T-helper 17 cell (primary cell): Measurements from ENCODE around the gene RAD17. TPM values are rescaled to one million over a fixed set of nuclear protein-coding genes. Genes with fewer than 3 reads are reported as not detected.
A peak's percentile ranks its signal among the peaks of the same experiment; 100 is the strongest.
"Not testable (repeated sequence)": the region's sequence is repeated elsewhere in the genome, so short reads cannot be mapped to it uniquely, and the experiment has no call there.

Source experiments
- ATAC-seq: fragments of 150-1000 bp; cut with Tn5 transposase; 2 replicates; pipeline ENCODE4 v1.10.0; 2021; ENCODE audit warnings: mild to moderate bottlenecking, moderate library complexity
- DNase-seq, 3 donors: peaks; one replicate each; pipeline versions ENCODE4 v3.0.0 to v3.0.0-alpha.2; 2020 to 2021
- H3K9me3 ChIP-seq: one replicate; pipeline ENCODE4 v1.7.0; 2013; ENCODE audit warnings: low read length, mild to moderate bottlenecking; ENCODE audit not compliant: control insufficient read depth, poor library complexity, severe bottlenecking
- H3K27ac Mint-ChIP-seq: one replicate; pipeline ENCODE4 v1.8.0; 2022; ENCODE audit warnings: mild to moderate bottlenecking, moderate library complexity, mixed read lengths
- H3K27me3 Mint-ChIP-seq: one replicate; pipeline ENCODE4 v1.8.0; 2022; ENCODE audit warnings: mixed read lengths
- H3K36me3 Mint-ChIP-seq: one replicate; pipeline ENCODE4 v1.8.0; 2022; ENCODE audit warnings: low read depth, mixed read lengths
- H3K4me1 Mint-ChIP-seq: one replicate; pipeline ENCODE4 v1.8.0; 2022; ENCODE audit warnings: mild to moderate bottlenecking, mixed read lengths
- H3K4me3 Mint-ChIP-seq: one replicate; pipeline ENCODE4 v1.8.0; 2022; ENCODE audit warnings: mild to moderate bottlenecking, moderate library complexity, mixed read lengths
- total RNA-seq, 4 donors: library from RNA in 2 of 4; stranded (reverse) in 2 of 4; gene quantifications; one replicate each; pipeline ENCODE4 v1.2.3 and lab custom pipeline; 2022 to 2026

Gene RAD17, protein sequence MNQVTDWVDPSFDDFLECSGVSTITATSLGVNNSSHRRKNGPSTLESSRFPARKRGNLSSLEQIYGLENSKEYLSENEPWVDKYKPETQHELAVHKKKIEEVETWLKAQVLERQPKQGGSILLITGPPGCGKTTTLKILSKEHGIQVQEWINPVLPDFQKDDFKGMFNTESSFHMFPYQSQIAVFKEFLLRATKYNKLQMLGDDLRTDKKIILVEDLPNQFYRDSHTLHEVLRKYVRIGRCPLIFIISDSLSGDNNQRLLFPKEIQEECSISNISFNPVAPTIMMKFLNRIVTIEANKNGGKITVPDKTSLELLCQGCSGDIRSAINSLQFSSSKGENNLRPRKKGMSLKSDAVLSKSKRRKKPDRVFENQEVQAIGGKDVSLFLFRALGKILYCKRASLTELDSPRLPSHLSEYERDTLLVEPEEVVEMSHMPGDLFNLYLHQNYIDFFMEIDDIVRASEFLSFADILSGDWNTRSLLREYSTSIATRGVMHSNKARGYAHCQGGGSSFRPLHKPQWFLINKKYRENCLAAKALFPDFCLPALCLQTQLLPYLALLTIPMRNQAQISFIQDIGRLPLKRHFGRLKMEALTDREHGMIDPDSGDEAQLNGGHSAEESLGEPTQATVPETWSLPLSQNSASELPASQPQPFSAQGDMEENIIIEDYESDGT
- 10 to 100 TPM; 19.9 TPM for total RNA-seq
- total RNA-seq (lab: John Stamatoyannopoulos, UW) = 45.5 to 50.6 reads per million in 2 donors

DNA sequence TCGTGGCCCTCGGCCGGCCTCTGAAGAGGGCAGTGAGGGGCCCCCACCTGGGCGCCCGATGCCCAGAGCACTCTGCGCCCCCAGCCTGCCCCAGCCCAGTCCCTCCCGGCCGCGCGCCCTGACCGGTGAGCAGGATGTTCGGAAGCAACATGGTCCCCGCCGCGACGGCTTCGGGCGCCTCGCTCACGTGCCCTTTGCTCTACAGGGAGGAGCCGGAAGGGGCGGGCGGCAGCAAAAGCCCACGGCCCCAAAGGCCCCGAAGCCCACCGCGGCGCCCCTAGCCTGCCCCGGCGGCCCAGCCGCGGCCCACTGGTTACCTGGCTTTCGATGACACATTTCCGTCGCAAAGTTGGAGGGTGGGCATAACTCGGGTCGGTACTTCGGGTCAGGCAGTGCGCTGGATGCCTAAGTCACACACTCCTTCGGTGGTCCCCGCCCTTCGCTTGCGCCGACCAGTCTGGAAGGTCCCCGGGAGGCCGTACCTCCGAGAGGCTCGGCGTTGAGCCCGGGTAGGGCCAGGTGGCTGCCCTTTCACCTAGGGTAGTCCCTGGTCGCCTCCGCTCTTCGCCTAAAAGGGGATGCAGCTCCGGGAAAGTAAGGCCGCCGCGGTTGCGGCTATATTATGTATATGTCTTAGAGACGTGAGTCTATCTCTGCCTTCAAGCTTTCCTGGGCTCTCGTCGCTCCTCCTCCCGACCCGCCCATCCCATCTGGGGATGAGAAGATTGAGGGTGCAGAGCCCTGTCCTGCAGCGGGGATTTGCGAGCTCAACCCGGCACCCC, at the start of gene RAD17, which contains the start of the genes AK6 and TAF9:
Gene RAD17 (plus strand): TSS at position 479 of the 782 bp plus-strand sequence. CDS start 2,391 bp downstream, outside the sequence.
Gene AK6 (minus strand): TSS at position 181 of the 782 bp plus-strand sequence. CDS start 30 bp downstream, at position 151.
Gene TAF9 (minus strand): TSS at position 181 of the 782 bp plus-strand sequence. CDS start 3,783 bp downstream, outside the sequence.
- DNase-seq (peak; percentile 83 to 86 (median 84)), ATAC-seq (peak; percentile 93)
- no peaks in the 10 kb centered on the region for H3K9me3 ChIP-seq
- H3K27ac Mint-ChIP-seq = peak within 1 kb of the TSS; percentile 95
- peak within 1 kb of the TSS; percentile 95 for H3K4me3 Mint-ChIP-seq
- H3K36me3 Mint-ChIP-seq = peaks cover 4% of the 10 kb centered on the region
- no peaks in the 10 kb centered on the region for H3K27me3 Mint-ChIP-seq
- peaks cover 20% of the 10 kb centered on the region for H3K4me1 Mint-ChIP-seq

DNA sequence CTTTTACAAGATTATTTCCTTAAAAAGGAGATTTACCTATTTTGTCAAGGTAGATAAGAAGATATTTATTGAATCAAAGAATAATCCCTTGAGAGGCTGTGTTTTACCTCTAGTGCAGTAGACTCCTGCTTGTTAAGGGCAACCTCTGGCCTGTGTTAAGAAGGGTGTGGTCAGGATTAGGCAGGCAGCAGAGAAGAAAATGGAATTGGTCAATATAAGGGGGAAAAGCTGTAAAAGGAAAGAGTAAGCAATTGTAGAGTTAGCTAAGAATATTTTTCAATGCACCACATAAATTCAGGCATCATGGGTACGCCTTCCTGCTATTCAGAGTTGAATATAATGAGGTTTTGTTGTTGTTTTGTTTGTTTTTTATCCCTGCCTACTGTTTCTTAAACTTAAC, 43.3 kb upstream of the RAD17 start:
- H3K27me3 Mint-ChIP-seq = no peaks in the 10 kb centered on the region
- H3K27ac Mint-ChIP-seq = no peak overlapping the region
- peaks cover 2% of the 10 kb centered on the region for H3K36me3 Mint-ChIP-seq
- peaks cover 11% of the 10 kb centered on the region for H3K4me1 Mint-ChIP-seq
- no peak for DNase-seq
- H3K4me3 Mint-ChIP-seq = no peak overlapping the region
- H3K9me3 ChIP-seq = no peaks in the 10 kb centered on the region
- no peak for ATAC-seq

DNA sequence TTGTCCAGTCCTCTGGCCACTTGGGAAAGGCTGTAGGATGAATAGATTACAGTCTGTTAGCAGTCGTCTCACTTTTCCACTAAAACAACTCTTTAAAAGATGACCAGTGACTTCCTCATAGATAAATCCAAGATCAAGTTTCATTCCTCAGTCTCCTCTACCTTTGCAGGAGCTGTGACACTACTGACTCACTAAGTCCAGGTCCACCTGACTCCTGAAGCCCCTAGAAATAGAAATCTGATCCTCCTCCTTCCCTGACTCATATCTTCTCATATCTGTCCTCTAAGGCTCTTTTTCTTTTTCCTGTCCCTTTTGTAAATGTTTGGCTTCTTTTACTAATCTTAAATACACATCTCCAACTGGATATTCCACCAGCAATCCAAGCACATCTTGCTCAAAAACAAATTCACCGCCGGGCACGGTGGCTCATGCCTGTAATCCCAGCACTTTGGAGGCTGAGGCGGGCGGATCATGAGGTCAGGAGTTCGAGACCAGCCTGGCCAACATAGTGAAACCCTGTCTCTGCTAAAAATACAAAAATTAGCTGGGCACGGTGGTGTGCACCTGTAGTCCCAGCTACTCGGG, 39.6 kb upstream of the RAD17 start:
- DNase-seq (no peak), ATAC-seq (no peak)
- Mint-ChIP-seq H3K27me3 (no peaks in the 10 kb centered on the region), H3K4me3 (no peak overlapping the region), H3K36me3 (peaks cover 2% of the 10 kb centered on the region), H3K4me1 (peaks cover 21% of the 10 kb centered on the region), H3K27ac (no peak overlapping the region)
- H3K9me3 ChIP-seq = no peaks in the 10 kb centered on the region

DNA sequence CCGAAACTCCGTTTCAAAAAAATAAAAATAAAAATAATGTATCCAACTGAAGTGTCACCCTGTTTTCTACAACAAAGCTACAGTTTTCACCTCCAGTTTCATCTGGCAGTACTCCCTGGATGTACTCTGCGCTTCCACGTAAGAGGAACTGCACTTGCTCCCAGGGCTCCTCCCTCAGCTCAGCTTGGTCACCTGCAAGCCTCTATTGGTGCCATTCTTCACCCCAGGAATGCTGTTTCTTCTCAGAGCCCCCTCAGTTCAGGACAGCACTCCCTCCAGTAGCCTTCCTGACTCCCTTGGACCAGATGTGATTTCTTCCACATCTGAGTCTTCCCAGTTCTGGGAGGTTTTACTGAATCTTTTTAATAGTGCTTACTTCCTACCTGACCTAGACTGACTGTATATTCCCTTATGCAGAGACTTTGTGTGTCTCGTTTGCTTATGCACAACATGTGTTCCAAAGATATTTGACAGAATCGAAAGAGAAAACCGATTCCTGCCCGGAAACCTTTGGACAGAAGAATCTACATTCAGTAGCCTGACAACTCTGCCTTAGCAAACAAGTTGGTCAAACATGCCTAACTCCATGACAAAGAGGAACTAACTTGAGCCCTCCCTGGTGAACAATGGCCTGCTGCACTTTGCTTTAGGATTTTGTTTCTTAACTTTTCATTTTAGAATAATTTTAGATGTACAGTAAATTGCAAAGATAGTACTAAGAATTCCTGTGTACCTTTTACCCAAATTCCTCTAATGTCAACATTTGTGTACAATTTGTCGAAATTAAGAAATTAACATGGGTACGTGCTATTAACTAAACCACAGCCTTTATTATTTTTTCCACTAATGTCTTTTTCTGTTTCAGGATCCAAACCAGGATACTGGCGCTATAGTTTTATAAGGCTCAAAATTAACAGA, 37.8 kb upstream of the RAD17 start:
- H3K27me3 Mint-ChIP-seq = no peaks in the 10 kb centered on the region

DNA sequence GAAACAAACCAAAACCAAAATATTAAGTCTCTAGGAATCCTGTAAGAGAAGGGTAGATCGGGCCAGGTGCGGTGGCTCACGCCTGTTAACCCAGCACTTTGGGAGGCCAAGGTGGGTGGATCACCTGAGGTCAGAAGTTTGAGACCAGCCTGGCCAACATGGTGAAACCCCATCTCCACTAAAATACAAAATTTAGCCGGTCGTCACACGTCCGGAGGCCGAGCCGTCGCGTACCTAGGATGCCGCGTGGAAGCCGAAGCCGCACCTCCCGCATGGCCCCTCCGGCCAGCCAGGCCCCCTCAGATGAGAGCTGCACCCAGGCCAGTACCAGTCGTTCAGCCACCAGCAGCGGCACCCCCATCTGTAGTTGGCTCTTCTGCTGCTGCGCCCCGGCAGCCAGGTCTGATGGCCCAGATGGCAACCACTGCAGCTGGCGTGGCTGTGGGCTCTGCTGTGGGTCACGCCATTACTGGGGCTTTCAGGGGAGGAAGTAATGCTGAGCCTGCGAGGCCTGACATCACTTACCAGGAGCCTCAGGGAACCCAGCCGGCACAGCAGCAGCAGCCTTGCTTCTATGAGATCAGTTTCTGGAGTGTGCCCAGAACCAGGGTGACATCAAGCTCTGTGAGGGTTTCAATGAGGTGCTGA, 35.8 kb upstream of the RAD17 start:
- H3K36me3 Mint-ChIP-seq, H3K27me3 Mint-ChIP-seq, H3K9me3 ChIP-seq, H3K4me3 Mint-ChIP-seq, ATAC-seq, DNase-seq: not testable (repeated sequence)
- Mint-ChIP-seq H3K4me1 (peaks cover 13% of the 10 kb centered on the region), H3K27ac (peak overlapping the region; percentile 62)

More for the DNA sequence above, 37.8 kb upstream of the RAD17 start:
- Mint-ChIP-seq H3K4me3 (peak overlapping the region; percentile 82), H3K4me1 (peaks cover 15% of the 10 kb centered on the region), H3K27ac (peak overlapping the region; percentile 62), H3K36me3 (peaks cover 2% of the 10 kb centered on the region)
- H3K9me3 ChIP-seq = no peaks in the 10 kb centered on the region
- ATAC-seq = no peak
- DNase-seq = no peak

DNA sequence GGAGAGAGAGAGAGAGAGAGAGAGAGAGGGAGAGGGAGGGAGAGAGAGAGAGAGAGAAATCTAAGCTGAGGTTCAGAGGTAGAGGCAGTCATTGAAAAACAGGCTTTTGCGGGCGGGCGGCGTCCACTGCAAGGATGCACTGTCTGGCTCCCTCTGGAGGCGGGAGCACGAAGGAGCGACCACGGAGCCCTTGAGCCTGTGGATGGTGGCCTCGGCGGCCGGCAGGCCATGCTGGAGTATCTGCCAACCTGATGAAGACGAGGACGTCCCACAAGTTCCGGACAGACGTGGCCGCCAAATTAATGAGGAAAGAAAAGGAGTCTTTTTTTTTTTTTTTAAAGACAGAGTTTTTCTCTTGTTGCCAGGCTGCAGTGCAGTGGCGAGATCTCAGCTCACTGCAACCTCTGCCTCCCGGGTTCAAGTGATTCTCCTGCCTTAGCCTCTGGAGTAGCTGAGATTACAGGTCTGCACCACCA, 34.8 kb upstream of the RAD17 start:
- DNase-seq (peak; percentile 52 to 61 (median 53)), ATAC-seq (peak; percentile 79)
- Mint-ChIP-seq H3K4me3 (peak overlapping the region; percentile 60), H3K27me3 (no peaks in the 10 kb centered on the region), H3K4me1 (peaks cover 13% of the 10 kb centered on the region), H3K36me3 (peaks cover 2% of the 10 kb centered on the region), H3K27ac (peak overlapping the region; percentile 81)
- H3K9me3 ChIP-seq = no peaks in the 10 kb centered on the region

DNA sequence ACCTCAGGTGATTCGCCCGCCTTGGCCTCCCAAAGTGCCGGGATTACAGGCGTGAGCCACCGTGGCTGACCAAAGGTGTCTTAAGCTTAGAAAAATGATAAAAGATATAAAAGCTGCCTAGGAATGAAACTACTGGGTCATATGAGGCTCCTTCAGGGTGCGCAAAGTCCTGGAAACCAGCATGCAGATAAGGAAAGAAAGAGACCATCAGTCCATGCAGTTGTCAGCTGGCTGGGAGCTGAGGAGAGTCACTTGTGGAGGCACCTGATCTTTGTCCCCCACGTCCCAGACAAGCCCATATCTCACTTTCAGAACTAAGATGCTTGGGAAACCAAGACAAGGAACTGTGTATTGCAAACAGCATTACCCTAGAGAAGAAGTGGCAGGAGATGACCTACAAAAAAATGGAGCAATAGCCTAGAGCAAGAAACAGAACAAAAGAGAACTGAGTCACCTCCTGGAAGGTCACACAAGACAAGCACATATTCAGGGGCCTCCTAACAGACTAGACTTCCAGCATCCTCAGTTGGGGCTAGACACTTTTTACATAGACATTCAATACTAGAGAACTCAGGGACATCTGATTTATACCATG, 34.2 kb upstream of the RAD17 start:
- Mint-ChIP-seq H3K27ac (no peak overlapping the region), H3K36me3 (no peaks in the 10 kb centered on the region), H3K27me3 (no peaks in the 10 kb centered on the region), H3K4me1 (peaks cover 13% of the 10 kb centered on the region), H3K4me3 (no peak overlapping the region)
- DNase-seq = no peak
- no peak for ATAC-seq
- no peaks in the 10 kb centered on the region for H3K9me3 ChIP-seq

DNA sequence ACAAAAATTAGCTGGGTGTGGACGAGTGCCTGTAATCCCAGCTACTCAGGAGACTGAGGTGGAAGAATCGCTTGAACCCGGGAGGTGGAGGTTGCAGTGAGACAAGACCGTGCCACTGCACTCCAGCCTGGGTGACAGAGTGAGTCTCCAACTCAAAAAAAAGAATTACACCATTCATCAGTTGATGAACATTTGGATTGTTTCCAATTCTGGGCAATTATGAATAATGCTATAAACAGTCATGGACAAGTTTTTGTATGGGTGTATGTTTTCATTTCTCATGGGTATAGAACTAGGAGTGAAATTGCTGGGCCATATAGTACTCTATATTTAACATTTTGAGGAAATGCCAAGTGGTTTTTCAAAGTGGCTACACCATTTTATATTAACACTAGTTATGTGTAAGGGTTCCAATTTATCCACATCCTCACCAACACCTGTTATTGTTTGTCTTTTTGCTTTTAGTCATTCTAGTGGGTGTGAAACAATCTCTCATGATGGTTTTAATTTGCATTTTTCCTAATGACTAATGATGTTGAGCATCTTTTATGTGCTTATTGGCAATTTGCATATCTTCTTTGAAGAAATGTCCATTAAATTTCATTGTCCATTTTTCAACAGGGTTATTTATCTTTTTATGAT, 28.0 kb upstream of the RAD17 start:
- no peak for DNase-seq
- no peaks in the 10 kb centered on the region for H3K9me3 ChIP-seq
- no peak for ATAC-seq
- Mint-ChIP-seq H3K27me3 (no peaks in the 10 kb centered on the region), H3K36me3 (no peaks in the 10 kb centered on the region), H3K27ac (no peak overlapping the region), H3K4me1 (no peaks in the 10 kb centered on the region), H3K4me3 (no peak overlapping the region)

DNA sequence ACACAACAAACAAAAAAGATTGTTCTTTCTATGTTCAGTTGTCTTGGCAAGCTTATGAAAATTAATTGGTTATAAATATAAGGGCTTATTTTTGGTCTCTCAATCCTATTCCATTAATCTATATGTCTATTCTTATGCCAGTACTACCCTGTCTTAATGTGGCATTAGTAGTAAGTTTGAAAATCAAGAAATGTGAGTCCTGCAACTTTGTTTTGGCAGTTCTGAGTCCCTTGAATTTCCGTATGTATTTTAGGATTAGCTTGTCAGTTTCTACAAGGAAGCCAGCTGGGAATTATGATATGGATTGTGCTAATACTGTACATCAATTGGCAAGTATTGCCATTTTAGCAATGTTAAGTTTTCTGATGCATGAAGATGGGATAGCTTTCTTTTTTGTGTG, 26.5 kb upstream of the RAD17 start:
- H3K36me3 Mint-ChIP-seq = no peaks in the 10 kb centered on the region
- no peaks in the 10 kb centered on the region for H3K4me1 Mint-ChIP-seq
- no peak overlapping the region for H3K27ac Mint-ChIP-seq
- no peaks in the 10 kb centered on the region for H3K9me3 ChIP-seq
- ATAC-seq = no peak
- no peak for DNase-seq
- no peak overlapping the region for H3K4me3 Mint-ChIP-seq
- H3K27me3 Mint-ChIP-seq = no peaks in the 10 kb centered on the region

DNA sequence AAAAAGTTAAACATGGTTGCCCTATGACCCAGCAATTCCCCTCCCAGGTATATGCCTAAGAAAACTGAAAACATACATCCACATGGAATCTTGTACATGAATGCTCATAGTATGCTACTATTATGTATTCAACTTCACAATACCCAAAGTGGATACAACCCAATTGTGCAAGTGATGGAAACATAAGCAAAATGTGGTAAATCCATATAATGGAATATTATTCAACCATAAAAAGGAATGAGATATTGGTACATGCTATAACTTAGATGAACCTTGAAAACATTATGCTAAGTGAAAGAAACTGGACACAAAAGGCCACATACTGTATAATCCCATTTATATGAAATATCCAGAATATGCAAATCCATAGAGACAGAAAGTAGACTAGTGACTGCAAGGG, 19.0 kb upstream of the RAD17 start:
- no peak for ATAC-seq
- Mint-ChIP-seq H3K27me3 (no peaks in the 10 kb centered on the region), H3K4me1 (peaks cover 1% of the 10 kb centered on the region), H3K27ac (no peak overlapping the region), H3K36me3 (peaks cover 2% of the 10 kb centered on the region), H3K4me3 (no peak overlapping the region)
- H3K9me3 ChIP-seq = no peaks in the 10 kb centered on the region
- DNase-seq = no peak

DNA sequence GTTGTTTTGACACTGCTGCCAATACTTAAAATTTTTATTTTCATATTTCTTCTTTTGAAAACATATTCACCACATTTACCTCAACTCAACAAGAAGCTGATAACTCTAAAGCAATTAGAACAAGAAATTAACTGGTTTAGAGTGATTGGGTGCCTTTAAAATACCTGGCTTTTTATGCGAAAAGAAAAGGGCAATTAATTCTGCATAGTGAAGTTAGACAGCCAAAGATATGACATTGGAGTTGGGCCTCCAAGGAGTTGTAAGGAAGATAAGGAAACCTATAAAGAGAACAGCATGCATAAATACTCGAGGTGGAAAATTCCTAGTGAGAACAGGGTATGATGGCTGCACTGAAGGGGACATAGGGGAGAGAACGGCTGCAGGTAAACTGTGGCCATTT, 9.9 kb upstream of the RAD17 start:
- DNase-seq (no peak), ATAC-seq (no peak)
- Mint-ChIP-seq H3K4me3 (no peak overlapping the region), H3K36me3 (peaks cover 3% of the 10 kb centered on the region), H3K27ac (peak overlapping the region; percentile 56), H3K4me1 (peaks cover 20% of the 10 kb centered on the region), H3K27me3 (no peaks in the 10 kb centered on the region)
- H3K9me3 ChIP-seq = no peaks in the 10 kb centered on the region
